ENCODE data around the gene GAS7. TPM values are rescaled to one million over a fixed set of nuclear protein-coding genes. Genes with fewer than 3 reads are reported as not detected.

GAS7 gene
- total RNA-seq, 1 experiment from 2014 or later: 6.0 TPM

GRCh38 chr17:10105513-10106001 lies 92.8 kb downstream of the GAS7 start:
- no peak overlapping the region for H3K18ac ChIP-seq (ENCODE audit: insufficient read length, low read depth, low read length)
- H3K27ac Mint-ChIP-seq: 0 out of 7 replicates have a peak overlapping the region, but pooled peaks of 1 of the 3 experiments have one; percentile 22
- H2BK12ac ChIP-seq (ENCODE audit: insufficient read length, low read depth, low read length): no peak overlapping the region
- no peaks in the 10 kb centered on the region for H3K9me3 Mint-ChIP-seq
- no peak overlapping the region for H3T11ph ChIP-seq (ENCODE audit: low read length)
- H3K79me1 ChIP-seq (ENCODE audit: insufficient read depth, low read depth, low read length, poor library complexity, severe bottlenecking): no peaks in the 10 kb centered on the region
- H3K27me3 ChIP-seq (ENCODE audit: insufficient read depth, low read length): no peaks in the 10 kb centered on the region
- H2BK5ac ChIP-seq (ENCODE audit: insufficient read length, low read length): no peak overlapping the region
- no peak overlapping the region for H4K8ac ChIP-seq (replicated peaks; ENCODE audit: insufficient read length, low read depth, low read length)
- H2AK5ac ChIP-seq (ENCODE audit: insufficient read length, low read length): no peak overlapping the region
- no peak overlapping the region for H3K4me2 ChIP-seq (ENCODE audit: insufficient read depth, insufficient read length, low read length)
- H3K56ac ChIP-seq (ENCODE audit: insufficient read length, low read depth, low read length): no peak overlapping the region
- H3K79me2 ChIP-seq (ENCODE audit: insufficient read depth, low read length): no peaks in the 10 kb centered on the region
- no peaks in the 10 kb centered on the region for H4K20me1 ChIP-seq (ENCODE audit: control insufficient read depth, insufficient read depth, insufficient read length)
- no peak overlapping the region for H3K27ac ChIP-seq (ENCODE audit: insufficient read length, low read depth, low read length)
- H3K36me3 Mint-ChIP-seq (ENCODE audit: insufficient read depth in 1 of 3, low read depth in 3 of 3): no peaks in the 10 kb centered on the region
- H4K5ac ChIP-seq (ENCODE audit: insufficient read length, low read depth, low read length): no peak overlapping the region
- WGBS (ENCODE audit: extremely low coverage, insufficient read length, low lambda C conversion rate): no CpG with 5 or more reads among the region's 10 CpGs
- no peaks in the 10 kb centered on the region for H3K23me2 ChIP-seq (ENCODE audit: insufficient read length, low read depth, low read length, poor library complexity, severe bottlenecking)
- no peak overlapping the region for H3K9ac ChIP-seq (ENCODE audit: extremely low read depth, insufficient read length, low read length)
- no peak overlapping the region for H2BK120ac ChIP-seq (ENCODE audit: low read depth, low read length, poor library complexity, severe bottlenecking)
- H2BK20ac ChIP-seq (ENCODE audit: low read depth, low read length, poor library complexity, severe bottlenecking): no peak overlapping the region
- H3K4me1 Mint-ChIP-seq: peaks cover 13 to 19% of the 10 kb centered on the region in 2 experiments
- no peak overlapping the region for H3K14ac ChIP-seq (ENCODE audit: insufficient read depth, low read length)
- TF ChIP-seq, protein P1, sequence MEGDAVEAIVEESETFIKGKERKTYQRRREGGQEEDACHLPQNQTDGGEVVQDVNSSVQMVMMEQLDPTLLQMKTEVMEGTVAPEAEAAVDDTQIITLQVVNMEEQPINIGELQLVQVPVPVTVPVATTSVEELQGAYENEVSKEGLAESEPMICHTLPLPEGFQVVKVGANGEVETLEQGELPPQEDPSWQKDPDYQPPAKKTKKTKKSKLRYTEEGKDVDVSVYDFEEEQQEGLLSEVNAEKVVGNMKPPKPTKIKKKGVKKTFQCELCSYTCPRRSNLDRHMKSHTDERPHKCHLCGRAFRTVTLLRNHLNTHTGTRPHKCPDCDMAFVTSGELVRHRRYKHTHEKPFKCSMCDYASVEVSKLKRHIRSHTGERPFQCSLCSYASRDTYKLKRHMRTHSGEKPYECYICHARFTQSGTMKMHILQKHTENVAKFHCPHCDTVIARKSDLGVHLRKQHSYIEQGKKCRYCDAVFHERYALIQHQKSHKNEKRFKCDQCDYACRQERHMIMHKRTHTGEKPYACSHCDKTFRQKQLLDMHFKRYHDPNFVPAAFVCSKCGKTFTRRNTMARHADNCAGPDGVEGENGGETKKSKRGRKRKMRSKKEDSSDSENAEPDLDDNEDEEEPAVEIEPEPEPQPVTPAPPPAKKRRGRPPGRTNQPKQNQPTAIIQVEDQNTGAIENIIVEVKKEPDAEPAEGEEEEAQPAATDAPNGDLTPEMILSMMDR (conservative IDR thresholded peaks at IDR 0.05): no peak
- H3K4ac ChIP-seq (ENCODE audit: low read depth, low read length): no peak overlapping the region
- H3K23ac ChIP-seq (ENCODE audit: insufficient read length, low read depth, low read length): no peak overlapping the region
- H3K4me1 ChIP-seq (ENCODE audit: insufficient read depth, low read length): 0 out of 2 replicates have a peak, but pooled peaks cover 2% of the 10 kb centered on the region
- no peaks in the 10 kb centered on the region for H3K27me3 Mint-ChIP-seq (ENCODE audit: low read depth)
- no peak overlapping the region for H3K4me3 Mint-ChIP-seq
- DNase-seq: no peak
- H3K9me3 ChIP-seq (ENCODE audit: control insufficient read depth, low read depth, low read length): no peaks in the 10 kb centered on the region
- no peak overlapping the region for H4K91ac ChIP-seq (ENCODE audit: insufficient read length, low read depth, low read length)
- no peak overlapping the region for H2BK15ac ChIP-seq (ENCODE audit: low read depth, low read length)
- H2AFZ ChIP-seq (ENCODE audit: low read length): no peak overlapping the region
